Endodermal cell (in vitro differentiated cells): ENCODE measurements around the gene ZKSCAN7. TPM values are rescaled to one million over a fixed set of nuclear protein-coding genes. Genes with fewer than 3 reads are reported as not detected.
A peak's percentile ranks its signal among the peaks of the same experiment; 100 is the strongest.

Source experiments
- DNase-seq: peaks from one replicate; pipeline ENCODE4 v3.0.0-alpha.2; 2017
- H3K27ac ChIP-seq: 2 replicates; pipeline ENCODE4 v1.5.1; 2013; ENCODE audit warnings: mild to moderate bottlenecking, low read depth, low read length, moderate library complexity
- H3K27me3 ChIP-seq: 2 replicates; pipeline ENCODE4 v1.6.1; 2013; ENCODE audit warnings: mild to moderate bottlenecking, low read length, moderate library complexity; ENCODE audit not compliant: insufficient read depth, control insufficient read depth, poor library complexity, severe bottlenecking
- H3K36me3 ChIP-seq: 2 replicates; pipeline ENCODE4 v1.7.0; 2013; ENCODE audit warnings: mild to moderate bottlenecking, low read length, moderate library complexity; ENCODE audit not compliant: control insufficient read depth, insufficient read depth
- H3K4me1 ChIP-seq: one replicate; pipeline ENCODE4 v1.7.0; 2013; ENCODE audit warnings: low read length; ENCODE audit not compliant: control insufficient read depth, insufficient read depth
- H3K4me3 ChIP-seq: 2 replicates; pipeline ENCODE4 v1.5.1; 2013; ENCODE audit warnings: mild to moderate bottlenecking, low read length, moderate library complexity
- H3K9ac ChIP-seq: 2 replicates; pipeline ENCODE4 v1.6.1; 2013; ENCODE audit warnings: mild to moderate bottlenecking, low read length, moderate library complexity; ENCODE audit not compliant: poor library complexity, severe bottlenecking; ENCODE audit errors: extremely low read depth
- H3K9me3 ChIP-seq: 2 replicates; pipeline ENCODE4 v1.6.1; 2013; ENCODE audit warnings: mild to moderate bottlenecking, low read length, moderate library complexity; ENCODE audit not compliant: control insufficient read depth
- H3K27ac Mint-ChIP-seq: 2 replicates; pipeline ENCODE4 v1.8.0; 2020; ENCODE audit warnings: mixed read lengths
- H3K27me3 Mint-ChIP-seq: 2 replicates; pipeline ENCODE4 v1.8.0; 2021; ENCODE audit warnings: mild to moderate bottlenecking, mixed read lengths; ENCODE audit not compliant: insufficient read depth
- H3K36me3 Mint-ChIP-seq: 2 replicates; pipeline ENCODE4 v1.8.0; 2020; ENCODE audit warnings: low read depth, mixed read lengths
- H3K4me1 Mint-ChIP-seq: 2 replicates; pipeline ENCODE4 v1.8.0; 2020; ENCODE audit warnings: mixed read lengths
- H3K4me3 Mint-ChIP-seq: 2 replicates; pipeline ENCODE4 v1.8.0; 2020; ENCODE audit warnings: mild to moderate bottlenecking, moderate library complexity, mixed read lengths
- H3K9me3 Mint-ChIP-seq: 2 replicates; pipeline ENCODE4 v1.8.0; 2020; ENCODE audit warnings: mild to moderate bottlenecking, mixed read lengths
- CTCF ChIP-seq: fragments of 200-600 bp; sonication (generic); conservative IDR thresholded peaks from 2 replicates; pipeline ENCODE4 v1.5.0; 2021; ENCODE audit warnings: antibody characterized with exemption, mild to moderate bottlenecking
- WGBS, 2 experiments: methylation state at CpG; one replicate each; pipeline versions ENCODE4 v1.1.5 to v1.1.7; 2013; ENCODE audit warnings: missing lambda C conversion rate in 2 of 2, mixed read lengths in 1 of 2; ENCODE audit not compliant: insufficient coverage in 1 of 2, insufficient read length in 1 of 2; 5-methylcytosine and 5-hydroxymethylcytosine counted together
- total RNA-seq, 2 donors: library from RNA; stranded (reverse); fragmentation: NEBNext Ultra II Directional in 1 of 2; extraction: Animal tissue kit (Norgen Biotek cat#: 25700) in 1 of 2; gene quantifications; 2 replicates in 1 of 2; 3 replicates in 1 of 2; pipeline ENCODE4 v1.2.1, GENCODE V29; 2021

Gene ZKSCAN7
- total RNA-seq, 2 donors from 2014 or later = 11.0 to 15.5 TPM

GRCh38 chr3:44509393-44509921, 45.5 kb upstream of the ZKSCAN7 start:
- WGBS, 2 experiments = 77 to 100% methylated on average over 2 of the region's 2 CpGs
- H3K9me3 ChIP-seq = peaks cover 5% of the 10 kb centered on the region
- H3K27ac ChIP-seq = no peak overlapping the region
- TF ChIP-seq CTCF = no peak
- Mint-ChIP-seq H3K27me3 (no peaks in the 10 kb centered on the region), H3K9me3 (peaks cover 9% of the 10 kb centered on the region), H3K27ac (peak overlapping the region; percentile 44), H3K4me1 (peaks cover 10% of the 10 kb centered on the region), H3K4me3 (peak overlapping the region; percentile 84), H3K36me3 (peaks cover 14% of the 10 kb centered on the region)
- H3K27me3 ChIP-seq = no peaks in the 10 kb centered on the region
- DNase-seq = no peak
- H3K36me3 ChIP-seq = peaks cover 11% of the 10 kb centered on the region
- H3K9ac ChIP-seq = peak overlapping the region; percentile 78
- H3K4me1 ChIP-seq = no peaks in the 10 kb centered on the region
- peak overlapping the region; percentile 97 for H3K4me3 ChIP-seq

GRCh38 chr3:44510000-44510368, 45.0 kb upstream of the ZKSCAN7 start:
- Histone ChIP-seq H3K9me3 (peaks cover 5% of the 10 kb centered on the region), H3K4me3 (peak overlapping the region; percentile 97), H3K4me1 (no peaks in the 10 kb centered on the region), H3K27ac (no peak overlapping the region), H3K36me3 (peaks cover 10% of the 10 kb centered on the region), H3K27me3 (no peaks in the 10 kb centered on the region), H3K9ac (peak overlapping the region; percentile 78)
- H3K4me1 Mint-ChIP-seq = peaks cover 10% of the 10 kb centered on the region
- H3K36me3 Mint-ChIP-seq = peaks cover 14% of the 10 kb centered on the region
- H3K4me3 Mint-ChIP-seq = peak overlapping the region; percentile 84
- H3K27me3 Mint-ChIP-seq = no peaks in the 10 kb centered on the region
- no peak for DNase-seq
- no peak for TF ChIP-seq CTCF
- H3K27ac Mint-ChIP-seq = no peak overlapping the region
- H3K9me3 Mint-ChIP-seq = peaks cover 8% of the 10 kb centered on the region
- 0 to 6% methylated on average over 2 to 6 of the region's 6 CpGs for WGBS, 2 experiments

GRCh38 chr3:44511238-44511566, 43.8 kb upstream of the ZKSCAN7 start:
- peak overlapping the region; percentile 78 for H3K9ac ChIP-seq
- H3K36me3 ChIP-seq = peaks cover 2% of the 10 kb centered on the region
- DNase-seq = no peak
- H3K9me3 ChIP-seq = peaks cover 5% of the 10 kb centered on the region
- peaks cover 10% of the 10 kb centered on the region for H3K4me1 Mint-ChIP-seq
- H3K27me3 Mint-ChIP-seq = no peaks in the 10 kb centered on the region
- H3K4me3 Mint-ChIP-seq = peak overlapping the region; percentile 84
- peak overlapping the region; percentile 98 for H3K27ac Mint-ChIP-seq
- peaks cover 8% of the 10 kb centered on the region for H3K36me3 Mint-ChIP-seq
- peaks cover under 1% of the 10 kb centered on the region for H3K9me3 Mint-ChIP-seq
- H3K4me1 ChIP-seq = no peaks in the 10 kb centered on the region
- no peaks in the 10 kb centered on the region for H3K27me3 ChIP-seq
- peak overlapping the region; percentile 97 for H3K4me3 ChIP-seq
- TF ChIP-seq CTCF = no peak
- H3K27ac ChIP-seq = no peak overlapping the region
- WGBS, 2 experiments = 66 to 79% methylated on average over 2 to 4 of the region's 4 CpGs
